ENCODE results near the gene GLIS2.

The GLIS2 gene

DNA sequence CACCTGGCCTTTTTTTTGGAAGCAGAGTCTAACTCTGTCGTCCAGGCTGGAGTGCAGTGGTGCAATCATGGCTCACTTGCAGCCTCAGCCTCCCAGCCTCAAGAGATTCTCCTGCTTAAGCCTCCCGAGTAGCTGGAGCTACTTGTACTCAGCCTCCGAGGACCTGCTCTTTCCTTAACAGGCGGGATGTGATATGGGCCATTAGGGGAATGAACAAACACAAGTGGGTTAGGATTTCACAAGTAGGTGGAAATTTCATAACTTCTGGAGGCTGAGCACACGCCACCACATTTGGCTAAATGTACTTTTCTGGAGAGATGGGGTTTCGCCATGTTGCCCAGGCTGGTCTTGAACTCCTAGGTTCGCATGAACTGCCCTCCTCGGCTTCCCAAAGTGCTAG is 31.1 kb downstream of the GLIS2 start:
- TF ChIP-seq, protein P1, sequence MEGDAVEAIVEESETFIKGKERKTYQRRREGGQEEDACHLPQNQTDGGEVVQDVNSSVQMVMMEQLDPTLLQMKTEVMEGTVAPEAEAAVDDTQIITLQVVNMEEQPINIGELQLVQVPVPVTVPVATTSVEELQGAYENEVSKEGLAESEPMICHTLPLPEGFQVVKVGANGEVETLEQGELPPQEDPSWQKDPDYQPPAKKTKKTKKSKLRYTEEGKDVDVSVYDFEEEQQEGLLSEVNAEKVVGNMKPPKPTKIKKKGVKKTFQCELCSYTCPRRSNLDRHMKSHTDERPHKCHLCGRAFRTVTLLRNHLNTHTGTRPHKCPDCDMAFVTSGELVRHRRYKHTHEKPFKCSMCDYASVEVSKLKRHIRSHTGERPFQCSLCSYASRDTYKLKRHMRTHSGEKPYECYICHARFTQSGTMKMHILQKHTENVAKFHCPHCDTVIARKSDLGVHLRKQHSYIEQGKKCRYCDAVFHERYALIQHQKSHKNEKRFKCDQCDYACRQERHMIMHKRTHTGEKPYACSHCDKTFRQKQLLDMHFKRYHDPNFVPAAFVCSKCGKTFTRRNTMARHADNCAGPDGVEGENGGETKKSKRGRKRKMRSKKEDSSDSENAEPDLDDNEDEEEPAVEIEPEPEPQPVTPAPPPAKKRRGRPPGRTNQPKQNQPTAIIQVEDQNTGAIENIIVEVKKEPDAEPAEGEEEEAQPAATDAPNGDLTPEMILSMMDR (IDR thresholded peaks at IDR 0.05; ENCODE audit: extremely low read depth, missing control alignments), result no peak
- no peak for DNase-seq (ENCODE audit: low spot score)

DNA sequence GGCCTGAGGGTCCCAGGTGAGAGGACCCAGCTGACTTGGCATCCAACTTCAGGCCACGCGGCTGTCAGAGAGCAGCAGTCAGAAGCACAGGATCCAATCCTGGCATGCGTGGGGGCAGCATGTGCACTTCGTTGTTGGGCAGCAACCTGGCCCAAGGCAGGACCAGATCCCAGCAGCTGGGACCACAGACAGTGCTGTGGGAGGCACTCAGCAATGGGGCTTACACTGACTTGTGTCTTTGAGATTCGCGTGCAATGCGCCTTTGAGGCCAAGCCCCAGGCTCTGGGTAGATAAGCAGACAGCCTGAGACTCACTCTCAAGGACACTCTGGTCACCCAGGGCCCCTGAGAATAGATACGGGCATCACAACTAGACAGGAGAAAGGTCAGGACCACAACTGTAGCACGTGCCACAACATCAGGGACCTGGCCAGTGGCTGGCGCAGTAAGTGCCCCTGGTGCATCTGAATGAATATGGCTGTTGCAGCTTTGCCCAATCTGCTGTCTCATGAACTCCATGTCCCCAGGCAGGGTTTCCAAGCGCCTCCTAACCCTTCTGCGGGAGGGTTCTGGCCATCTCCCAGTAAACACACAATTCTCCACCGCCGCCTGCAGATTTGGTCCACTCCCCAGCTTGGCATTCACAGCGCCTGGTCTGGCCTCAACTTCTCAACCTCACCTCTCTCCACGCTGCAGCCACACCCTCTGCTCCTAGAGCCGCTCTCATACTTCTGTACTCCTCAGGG is 32.1 kb downstream of the GLIS2 start:
- TF ChIP-seq, protein P1 (IDR thresholded peaks at IDR 0.05; ENCODE audit: extremely low read depth, missing control alignments), result no peak
- no peak for DNase-seq (ENCODE audit: low spot score)

DNA sequence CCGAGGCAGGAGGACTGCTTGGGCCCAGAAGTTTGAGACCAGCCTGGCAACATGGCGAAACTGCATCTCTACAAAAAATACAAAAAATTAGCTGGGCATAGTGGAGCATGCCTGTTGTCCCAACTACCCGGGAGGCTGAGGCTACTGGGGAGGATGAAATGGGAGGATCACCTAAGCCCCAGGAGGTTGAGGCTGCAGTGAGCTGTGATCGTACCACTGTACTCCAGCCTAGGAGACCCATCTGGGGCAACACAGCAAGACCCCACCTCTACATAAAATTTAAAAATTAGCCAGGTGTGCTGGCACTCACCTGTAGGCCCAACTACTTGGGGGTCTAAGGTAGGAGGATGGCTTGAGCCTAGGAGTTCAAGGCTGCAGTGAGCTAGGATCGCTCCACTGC is 33.5 kb downstream of the GLIS2 start:
- DNase-seq (ENCODE audit: low spot score), result no peak
- TF ChIP-seq, protein P1 (IDR thresholded peaks at IDR 0.05; ENCODE audit: extremely low read depth, missing control alignments), result no peak

DNA sequence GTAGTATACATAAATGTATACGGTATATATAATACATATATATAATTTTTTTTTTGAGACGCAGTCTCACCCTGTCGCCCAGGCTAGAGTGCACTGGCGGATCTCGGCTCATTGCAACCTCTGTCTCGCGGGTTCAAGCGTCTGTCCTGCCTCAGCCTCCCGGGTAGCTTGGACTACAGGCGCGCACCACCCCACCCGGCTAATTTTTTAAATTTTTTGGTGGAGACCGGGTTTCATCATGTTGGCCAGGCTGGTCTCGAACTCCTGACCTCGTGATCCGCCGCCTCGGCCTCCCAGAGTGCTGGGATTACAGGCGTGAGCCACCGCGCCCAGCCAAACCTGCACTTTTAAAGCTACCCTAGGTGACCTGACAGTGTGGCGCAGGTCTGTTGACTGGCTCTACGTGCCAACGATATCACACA is 34.5 kb downstream of the GLIS2 start:
- no peak for DNase-seq (ENCODE audit: low spot score)
- TF ChIP-seq, protein P1 (IDR thresholded peaks at IDR 0.05; ENCODE audit: extremely low read depth, missing control alignments), result no peak

DNA sequence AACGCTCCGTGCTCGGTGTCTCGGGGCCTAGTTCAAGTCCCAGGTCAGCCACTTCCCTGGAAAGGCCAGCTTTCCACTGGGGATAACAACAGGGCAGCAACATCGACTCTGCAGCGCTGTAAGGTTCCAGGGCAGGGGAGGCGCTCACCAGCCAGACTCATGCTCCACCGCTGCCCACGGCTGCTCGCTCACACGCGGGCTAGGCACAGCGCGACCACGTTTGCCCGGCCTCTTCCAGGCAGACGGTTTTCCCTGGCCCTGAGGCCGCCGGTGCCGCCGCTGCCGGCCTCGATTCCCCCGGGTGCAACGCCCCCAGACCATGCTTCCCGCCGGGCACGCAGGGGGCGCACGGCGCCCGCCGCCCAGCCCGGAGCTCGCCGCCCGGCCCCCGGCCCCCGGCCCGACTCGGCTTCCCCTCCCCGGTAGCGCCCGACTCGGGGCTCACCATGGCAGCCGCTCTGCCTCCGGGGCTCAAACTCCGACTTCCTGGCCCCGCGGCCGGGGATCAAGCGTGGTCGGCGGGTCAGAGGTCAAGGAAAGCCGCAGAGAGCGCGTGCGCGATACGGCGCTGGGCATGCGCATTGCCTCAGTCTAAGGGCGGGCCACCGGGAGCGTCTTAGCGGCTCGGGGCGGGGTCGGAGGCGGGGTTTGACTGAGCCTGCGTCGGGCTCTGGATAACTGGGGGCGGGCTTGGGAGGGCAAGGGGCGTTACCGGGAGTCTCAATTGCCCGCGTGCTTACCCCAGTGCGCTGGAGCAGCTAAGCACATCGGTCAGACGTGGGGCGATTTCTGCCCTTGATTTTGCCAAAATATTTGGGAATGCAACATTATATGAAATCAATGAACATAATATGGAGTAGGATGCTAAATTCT is 35.2 kb downstream of the GLIS2 start, which contains the start of gene PAM16:
TSS of gene PAM16 (minus strand) at position 535 of the 873 bp plus-strand sequence. CDS start at position 448, 87 bp downstream.
- DNase-seq (ENCODE audit: low spot score), result peak; percentile 99
- TF ChIP-seq, protein P1 (IDR thresholded peaks at IDR 0.05; ENCODE audit: extremely low read depth, missing control alignments), result no peak

DNA sequence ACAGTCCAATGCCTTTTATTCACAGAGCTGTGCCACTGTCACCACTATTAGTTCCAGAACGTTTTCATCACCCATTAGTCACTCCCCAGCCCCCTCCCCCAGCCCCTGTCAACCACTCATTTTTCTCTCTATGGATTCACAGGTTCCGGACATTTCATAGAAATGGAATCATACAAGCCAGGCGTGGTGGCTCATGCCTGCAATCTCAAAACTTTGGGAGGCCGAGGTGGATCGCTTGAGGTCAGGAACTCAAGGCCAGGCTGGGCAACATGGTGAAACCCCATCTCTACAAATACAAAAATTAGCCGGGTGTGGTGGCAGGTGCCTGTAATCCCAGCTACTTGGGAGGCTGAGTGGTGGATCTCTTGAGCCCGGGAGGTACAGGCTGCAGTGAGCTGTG is 36.0 kb downstream of the GLIS2 start:
- no peak for DNase-seq (ENCODE audit: low spot score)
- TF ChIP-seq, protein P1 (IDR thresholded peaks at IDR 0.05; ENCODE audit: extremely low read depth, missing control alignments), result no peak

DNA sequence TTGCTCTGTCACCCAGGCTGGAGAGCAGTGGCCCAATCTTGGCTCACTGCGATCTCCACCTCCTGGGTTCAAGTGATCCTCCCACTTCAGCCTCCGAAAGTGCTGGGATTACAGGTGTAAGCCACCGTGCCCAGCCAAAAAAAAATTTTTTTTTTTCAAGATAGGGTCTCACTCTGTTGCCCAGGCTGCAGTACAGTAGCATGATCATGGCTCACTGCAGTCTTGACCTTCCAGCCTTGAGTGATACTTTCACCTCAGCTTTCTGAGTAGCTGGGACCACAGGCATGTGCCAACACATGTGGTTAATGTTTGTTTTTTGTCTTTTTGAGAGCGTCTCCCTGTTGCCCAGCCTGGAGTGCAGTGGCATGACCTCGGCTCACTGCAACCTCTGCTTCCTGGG is 37.0 kb downstream of the GLIS2 start:
- DNase-seq (ENCODE audit: low spot score), result no peak
- TF ChIP-seq, protein P1 (IDR thresholded peaks at IDR 0.05; ENCODE audit: extremely low read depth, missing control alignments), result no peak
